Skin epidermis (tissue), 12 donors: ENCODE data around the gene SCLY.

Source experiments
- H3K27ac ChIP-seq, 21 experiments: fragments of 200-600 bp; sonication (generic) in 11 of 21; one replicate each; pipeline ENCODE4 v1.5.0; 2020; ENCODE audit warnings: mild to moderate bottlenecking in 3 of 21, inconsistent platforms in 2 of 21, moderate library complexity in 2 of 21
- H3K4me3 ChIP-seq, 7 experiments: fragments of 200-600 bp; sonication (generic) in 2 of 7; one replicate each; pipeline ENCODE4 v1.5.0; 2020; ENCODE audit warnings: inconsistent platforms in 2 of 7, mild to moderate bottlenecking in 2 of 7, moderate library complexity in 1 of 7

SCLY gene

DNA sequence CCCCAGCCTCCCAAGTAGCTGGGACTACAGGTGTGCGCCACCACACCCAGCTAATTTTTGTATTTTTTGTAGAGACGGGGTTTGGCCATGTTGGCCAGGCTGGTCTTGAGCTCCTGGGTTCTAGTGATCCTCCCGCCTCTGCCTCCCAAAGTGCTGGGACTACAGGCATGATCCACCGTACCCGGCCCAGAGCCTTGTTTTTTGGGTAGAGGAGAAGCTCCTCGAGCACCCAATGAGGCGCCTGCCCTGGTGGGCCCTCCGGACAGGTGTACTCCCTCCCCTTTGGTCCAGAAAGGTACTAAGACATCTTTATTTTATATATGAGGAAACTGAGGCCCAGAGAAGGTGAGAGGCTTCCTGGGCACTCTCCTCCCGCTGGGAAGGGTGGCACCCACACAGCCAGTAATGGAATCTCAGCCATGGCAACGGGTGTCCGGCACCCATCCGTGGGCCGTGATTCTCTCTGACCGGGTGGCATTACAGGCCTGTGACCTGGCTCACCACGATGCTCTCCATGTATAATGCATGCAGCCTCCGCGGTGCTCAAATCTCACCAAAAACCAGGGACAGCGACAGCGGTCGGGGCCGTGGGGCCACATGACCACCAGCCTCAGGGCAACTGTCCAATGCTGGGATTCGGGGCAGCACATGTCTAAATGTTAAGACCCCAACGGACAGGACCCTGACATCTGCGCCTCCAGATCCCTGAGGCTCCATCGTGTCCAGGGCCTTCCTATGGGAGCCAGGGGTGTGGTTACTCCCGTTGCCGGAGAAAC, 60.9 kb downstream of the SCLY start:
- Histone ChIP-seq H3K4me3 (no peak overlapping the region), H3K27ac (no peak overlapping the region)

DNA sequence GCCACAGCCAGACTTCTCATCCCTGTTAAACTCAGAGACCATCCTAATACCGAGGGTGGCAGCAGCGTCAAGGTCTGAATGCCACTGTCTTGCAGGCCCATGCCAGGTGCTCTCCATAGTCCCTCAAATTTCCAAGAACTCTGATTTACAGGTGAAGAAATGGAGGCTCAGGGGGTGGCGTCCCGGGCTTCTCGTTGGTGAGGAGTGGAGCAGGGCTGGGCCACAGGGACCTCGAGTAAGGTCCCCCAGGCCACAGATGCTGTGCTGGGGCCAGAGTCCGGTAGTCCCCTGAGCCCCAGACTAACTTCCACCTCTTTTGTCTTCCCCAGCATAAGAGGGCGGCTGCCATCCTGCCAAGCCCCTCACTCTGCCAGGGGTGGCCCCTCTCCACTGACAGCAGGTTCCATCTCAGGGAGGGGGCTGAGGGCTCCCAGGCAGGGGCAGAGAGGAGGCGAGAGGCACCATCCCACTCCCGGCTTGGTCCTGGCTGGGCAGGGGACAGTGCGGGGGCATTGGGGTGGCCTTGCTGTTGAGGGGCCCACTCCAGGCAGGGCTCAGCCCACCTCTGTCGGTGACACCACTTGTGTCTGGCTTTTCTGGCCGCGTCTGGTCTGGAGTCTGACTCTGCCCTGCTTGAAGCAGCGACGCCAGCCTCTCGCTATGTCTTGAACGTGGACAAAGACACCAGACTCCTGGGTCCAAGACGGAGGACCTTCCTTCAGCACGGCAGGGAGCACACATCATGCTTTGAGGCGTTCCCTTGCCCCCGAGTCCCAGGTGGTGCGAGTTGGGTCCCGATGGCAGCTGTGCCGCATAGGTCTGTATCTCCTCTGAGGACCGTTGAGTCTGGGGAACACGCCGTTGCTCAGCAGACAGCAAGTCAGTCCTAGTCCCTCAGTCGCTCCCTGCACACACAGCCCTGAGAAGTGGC, 61.8 kb downstream of the SCLY start:
- Histone ChIP-seq H3K27ac (no peak overlapping the region), H3K4me3 (no peak overlapping the region)

- H3K4me3 ChIP-seq: no peak overlapping the region
- no peak overlapping the region for H3K27ac ChIP-seq
Measured at GRCh38 chr2:238123218-238123971, 62.6 kb downstream of the SCLY start.

DNA sequence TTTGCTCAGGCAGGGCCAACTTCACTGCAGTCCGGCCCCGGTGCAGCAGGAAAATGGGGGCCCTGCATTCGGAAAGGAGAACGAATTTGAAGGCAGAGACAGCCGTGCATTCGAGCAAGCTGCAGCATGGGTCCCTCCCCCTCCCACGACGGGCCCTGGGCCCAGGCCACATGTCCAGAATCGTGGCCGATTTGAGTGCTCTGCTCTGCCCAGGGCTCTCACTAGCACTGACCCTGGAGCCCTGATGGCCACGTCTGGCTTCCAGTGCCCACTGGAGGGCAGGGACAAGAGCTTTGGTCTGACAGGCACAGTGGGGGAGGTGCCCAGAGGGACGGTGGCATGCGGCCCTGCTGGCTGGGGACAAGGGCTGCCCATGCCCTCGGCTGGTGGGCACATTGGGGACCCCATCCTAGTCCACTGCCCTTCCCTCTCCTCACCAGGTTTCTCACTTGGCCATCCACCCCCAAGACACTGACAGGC, 63.2 kb downstream of the SCLY start:
- no peak overlapping the region for H3K4me3 ChIP-seq
- no peak overlapping the region for H3K27ac ChIP-seq

- H3K27ac ChIP-seq: no peak overlapping the region
Measured at GRCh38 chr2:238124488-238125126, 63.8 kb downstream of the SCLY start.

DNA sequence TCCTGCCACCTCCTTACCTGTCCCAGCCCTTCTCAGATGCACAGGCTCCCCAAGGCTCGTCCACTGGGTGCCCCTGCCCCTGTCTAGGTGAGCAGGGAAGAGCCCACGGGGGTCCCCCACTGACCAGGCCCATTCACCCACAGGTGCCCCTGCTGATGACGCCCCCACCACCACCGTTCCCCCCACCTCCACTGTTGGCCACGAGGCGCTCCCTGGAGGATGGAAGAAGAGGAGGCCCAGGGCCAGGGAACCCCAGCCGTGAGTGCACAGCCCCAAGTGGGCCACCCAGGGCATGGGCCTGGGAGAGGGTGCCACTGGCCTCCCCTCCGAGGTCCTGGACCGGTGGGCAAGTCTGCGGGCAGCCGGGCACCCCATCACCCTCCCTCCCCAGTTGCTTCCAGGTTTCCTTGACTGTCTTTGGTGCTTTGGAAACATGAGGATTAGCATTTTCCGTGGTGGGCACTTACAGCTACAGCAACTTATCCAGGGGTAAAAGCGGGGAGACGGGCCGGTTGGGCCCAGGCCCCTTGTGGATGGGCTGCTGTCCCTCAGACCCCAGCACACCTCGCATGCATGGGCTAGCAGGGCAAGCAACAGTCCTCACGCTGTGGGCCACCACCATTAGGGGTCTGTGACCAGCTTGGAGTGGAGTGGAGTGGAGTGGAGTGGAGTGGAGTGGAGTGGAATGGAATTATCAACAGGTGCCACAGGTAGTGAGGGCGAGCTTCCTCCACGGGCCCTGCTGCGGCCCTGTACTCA, 64.5 kb downstream of the SCLY start:
- no peak overlapping the region for H3K4me3 ChIP-seq
- H3K27ac ChIP-seq: no peak overlapping the region

More at GRCh38 chr2:238124488-238125126, 63.8 kb downstream of the SCLY start:
- no peak overlapping the region for H3K4me3 ChIP-seq

DNA sequence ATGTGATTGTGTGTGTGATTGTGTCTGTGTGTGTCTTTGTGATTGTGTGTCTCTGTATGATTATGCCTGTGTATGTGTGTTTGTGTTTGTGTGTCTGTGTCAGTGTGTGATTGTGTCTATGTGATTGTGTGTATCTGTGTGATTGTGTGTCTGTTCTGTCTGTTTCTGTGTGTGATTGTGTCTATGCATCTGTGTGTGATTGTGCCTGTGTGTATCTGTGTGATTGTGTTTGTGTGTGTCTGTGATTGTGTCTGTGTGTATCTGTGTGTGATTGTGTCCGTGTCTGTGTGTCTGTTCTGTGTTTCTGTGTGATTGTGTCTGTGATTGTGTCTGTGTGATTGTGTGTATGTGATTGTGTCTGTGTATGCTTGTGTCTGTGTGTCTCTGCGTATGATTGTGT, 65.5 kb downstream of the SCLY start:
- Histone ChIP-seq H3K27ac (no peak overlapping the region), H3K4me3 (no peak overlapping the region)

- no peak overlapping the region for H3K4me3 ChIP-seq
- no peak overlapping the region for H3K27ac ChIP-seq
Measured at GRCh38 chr2:238126775-238127164, 66.0 kb downstream of the SCLY start.

- Histone ChIP-seq H3K4me3 (peak overlapping the region in 1 of 7 experiments; percentile 15), H3K27ac (peak overlapping the region in 1 of 21 experiments; percentile 9)
Measured at GRCh38 chr2:238127165-238128060, 66.6 kb downstream of the SCLY start.

- Histone ChIP-seq H3K4me3 (no peak overlapping the region), H3K27ac (no peak overlapping the region)
Measured at GRCh38 chr2:238128061-238128440, 67.2 kb downstream of the SCLY start.

DNA sequence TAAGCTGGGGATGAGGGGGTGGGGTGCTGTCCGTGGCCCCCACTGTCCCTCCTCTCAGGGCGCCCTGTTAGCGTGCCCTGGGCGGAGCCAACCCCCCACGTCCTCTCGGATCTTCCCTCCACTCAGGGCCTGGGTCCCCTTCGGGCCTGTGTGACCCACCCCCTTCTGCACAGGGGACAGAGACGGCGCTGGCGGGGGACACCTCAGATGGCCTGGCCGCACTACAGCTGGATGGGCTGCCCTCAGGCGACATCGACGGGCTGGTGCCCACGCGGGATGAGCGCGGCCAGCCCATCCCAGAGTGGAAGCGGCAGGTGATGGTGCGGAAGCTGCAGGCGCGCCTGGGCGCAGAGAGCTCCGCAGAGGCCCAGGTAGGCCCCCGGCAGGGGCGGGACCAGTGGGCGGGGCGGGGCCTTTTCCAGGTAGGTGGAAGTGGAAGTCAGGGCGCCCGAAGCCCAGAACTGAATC, 67.8 kb downstream of the SCLY start:
- Histone ChIP-seq H3K4me3 (no peak overlapping the region), H3K27ac (no peak overlapping the region)

DNA sequence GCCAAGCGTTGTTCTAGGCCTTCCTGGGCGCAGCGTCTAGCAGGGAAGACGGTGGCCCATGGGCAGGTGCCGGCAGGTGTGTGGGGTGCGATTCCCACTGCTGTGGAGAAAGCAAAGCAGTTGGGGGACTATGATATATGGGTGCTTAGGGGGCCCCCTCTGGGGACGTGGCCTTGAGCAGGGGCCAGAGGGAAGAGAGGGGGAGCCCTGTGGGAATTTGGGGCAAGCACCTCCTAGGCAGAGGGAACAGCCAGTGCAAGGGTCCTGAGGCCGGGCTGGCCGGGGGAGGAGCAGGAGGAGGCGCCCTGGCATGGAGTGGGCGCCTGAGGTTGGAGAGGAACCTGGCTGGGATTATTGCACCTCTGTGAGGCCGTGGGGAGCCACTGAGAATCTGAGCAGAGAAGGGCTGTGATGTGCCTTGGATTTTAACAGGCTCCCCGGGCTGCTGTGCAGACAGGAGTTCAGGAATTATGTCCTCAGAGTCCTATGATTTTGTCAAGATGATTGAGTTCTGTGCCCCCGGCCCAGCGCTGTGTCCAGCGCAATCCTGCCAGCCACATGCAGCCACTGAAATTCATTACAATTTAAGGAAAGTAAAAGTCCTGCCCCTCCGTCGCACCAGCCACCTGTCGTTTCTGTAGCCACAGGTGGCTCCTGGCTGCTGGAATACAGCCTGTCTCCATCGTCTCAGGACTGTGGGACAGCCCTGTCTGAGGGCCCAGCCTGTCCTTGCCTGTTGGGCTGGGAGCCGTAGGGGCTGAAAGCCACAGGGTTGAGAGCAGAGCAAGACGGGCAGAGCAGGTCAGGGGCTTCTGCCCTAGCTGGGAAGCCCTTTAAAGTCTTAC, 68.6 kb downstream of the SCLY start:
- H3K27ac ChIP-seq: no peak overlapping the region
- H3K4me3 ChIP-seq: no peak overlapping the region

GRCh38 chr2:238130111-238130695, 69.4 kb downstream of the SCLY start:
- H3K4me3 ChIP-seq: no peak overlapping the region
- no peak overlapping the region for H3K27ac ChIP-seq

- H3K4me3 ChIP-seq: no peak overlapping the region
- no peak overlapping the region for H3K27ac ChIP-seq
Measured at GRCh38 chr2:238130696-238131628, 70.2 kb downstream of the SCLY start.

DNA sequence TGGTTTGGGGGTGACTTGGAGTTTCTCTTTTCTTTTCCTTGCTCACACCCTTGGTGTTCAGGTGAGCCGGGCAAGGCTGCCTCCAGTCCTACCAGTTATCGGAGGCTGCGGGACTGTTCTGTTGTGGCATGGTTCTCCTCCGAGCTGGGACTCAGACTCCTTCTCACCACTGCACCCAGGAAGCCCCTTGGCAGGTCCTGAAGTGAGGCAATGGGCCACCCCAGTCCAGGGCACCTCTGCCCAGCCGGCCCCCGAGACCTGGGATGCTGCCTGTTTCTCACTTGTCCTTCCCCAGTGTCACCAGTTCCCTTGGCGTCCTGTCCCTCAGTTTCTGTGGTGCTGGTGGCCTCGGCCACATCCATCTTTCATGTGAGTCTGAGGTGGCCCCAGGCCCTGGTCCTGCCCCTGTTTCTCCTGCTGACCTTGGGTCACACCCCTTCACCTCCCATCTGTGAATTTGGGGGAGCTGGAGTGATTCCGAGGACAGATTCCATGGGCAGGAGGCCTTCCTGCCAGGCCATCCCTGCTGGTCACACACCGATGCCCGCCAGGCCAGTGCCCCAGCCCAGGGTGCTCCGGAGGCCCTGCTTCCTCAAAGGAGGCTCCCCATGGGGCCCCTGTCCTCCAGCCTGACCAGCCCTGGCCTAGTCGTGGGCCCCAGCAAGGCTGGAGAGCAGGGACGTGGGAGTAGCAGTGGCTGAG, 71.1 kb downstream of the SCLY start:
- Histone ChIP-seq H3K4me3 (no peak overlapping the region), H3K27ac (no peak overlapping the region)
